Fibroblast of skin of right biceps (primary cell): ENCODE results near the gene ZPBP2.
A peak's percentile ranks its signal among the peaks of the same experiment; 100 is the strongest.
"Not testable (repeated sequence)": the region's sequence is repeated elsewhere in the genome, so short reads cannot be mapped to it uniquely, and the experiment has no call there.

Experiments
- DNase-seq: peaks from one replicate; pipeline ENCODE4 v3.0.0-alpha.2; 2013

Gene ZPBP2, protein sequence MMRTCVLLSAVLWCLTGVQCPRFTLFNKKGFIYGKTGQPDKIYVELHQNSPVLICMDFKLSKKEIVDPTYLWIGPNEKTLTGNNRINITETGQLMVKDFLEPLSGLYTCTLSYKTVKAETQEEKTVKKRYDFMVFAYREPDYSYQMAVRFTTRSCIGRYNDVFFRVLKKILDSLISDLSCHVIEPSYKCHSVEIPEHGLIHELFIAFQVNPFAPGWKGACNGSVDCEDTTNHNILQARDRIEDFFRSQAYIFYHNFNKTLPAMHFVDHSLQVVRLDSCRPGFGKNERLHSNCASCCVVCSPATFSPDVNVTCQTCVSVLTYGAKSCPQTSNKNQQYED

DNA sequence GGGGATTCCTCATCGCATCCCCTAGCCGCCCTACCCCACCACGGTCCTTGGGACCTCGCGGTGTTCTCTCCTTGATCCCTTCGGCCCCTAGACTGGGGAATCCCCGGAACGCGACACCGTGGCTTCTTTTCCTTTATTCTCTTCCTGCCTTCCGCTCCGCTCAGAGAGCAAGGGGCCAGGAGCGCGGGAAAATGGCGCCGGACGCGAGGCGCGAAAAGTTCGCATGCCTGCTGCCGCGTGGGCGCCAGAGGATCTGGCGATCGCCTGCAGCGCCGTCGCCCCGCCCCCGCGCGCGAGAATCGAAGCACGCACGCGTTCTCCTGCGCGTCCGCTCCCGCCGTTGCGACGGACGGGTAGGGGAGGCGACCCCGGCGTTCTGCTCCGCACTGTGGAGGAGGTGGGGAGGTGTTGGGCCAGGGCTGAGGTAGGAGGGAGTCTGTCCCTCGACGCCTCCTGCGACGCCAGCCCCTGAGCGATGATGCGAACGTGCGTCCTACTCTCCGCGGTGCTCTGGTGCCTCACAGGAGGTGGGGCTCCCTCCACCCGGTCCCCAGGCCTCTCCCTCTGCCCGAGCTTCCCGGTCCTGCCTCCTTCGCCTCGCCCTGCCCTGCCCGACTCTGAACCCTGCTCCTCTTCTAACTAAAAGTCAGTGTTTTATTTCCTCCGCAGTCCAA is at the start of gene ZPBP2:
Gene ZPBP2, plus strand, starts transcription at position 323 of the 674 bp plus-strand sequence. Its CDS starts 153 bp downstream, at position 476.
- peak; percentile 7 for DNase-seq

DNA sequence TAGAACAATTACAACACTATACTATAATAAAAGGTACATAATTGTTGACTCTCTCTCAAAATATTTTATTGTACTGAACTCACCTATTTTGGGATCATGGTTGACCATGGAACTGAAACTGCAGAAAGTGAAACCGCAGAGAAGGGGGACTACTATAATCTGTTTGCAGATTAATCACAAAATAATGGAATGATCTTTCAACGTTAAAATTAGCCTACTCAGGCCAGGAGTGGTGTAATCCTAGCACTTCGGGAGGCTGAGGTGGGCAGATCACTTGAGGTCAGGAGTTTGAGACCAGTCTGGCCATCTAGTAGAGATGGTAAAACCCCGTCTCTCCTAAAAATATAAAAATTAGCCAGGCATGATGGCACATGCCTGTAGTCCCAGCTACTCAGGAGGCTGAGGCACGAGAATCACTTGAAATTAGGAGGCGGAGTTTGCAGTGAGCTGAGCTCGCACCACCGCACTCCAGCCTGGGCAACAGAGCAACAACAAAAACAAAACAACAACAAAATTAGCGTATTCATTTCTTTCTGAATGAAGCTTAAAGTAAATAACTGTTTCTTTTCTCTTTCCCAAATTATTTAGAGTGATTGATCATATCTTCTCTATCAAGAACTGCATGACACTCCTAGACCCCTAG is 49.5 kb upstream of the ZPBP2 start:
- no peak for DNase-seq

DNA sequence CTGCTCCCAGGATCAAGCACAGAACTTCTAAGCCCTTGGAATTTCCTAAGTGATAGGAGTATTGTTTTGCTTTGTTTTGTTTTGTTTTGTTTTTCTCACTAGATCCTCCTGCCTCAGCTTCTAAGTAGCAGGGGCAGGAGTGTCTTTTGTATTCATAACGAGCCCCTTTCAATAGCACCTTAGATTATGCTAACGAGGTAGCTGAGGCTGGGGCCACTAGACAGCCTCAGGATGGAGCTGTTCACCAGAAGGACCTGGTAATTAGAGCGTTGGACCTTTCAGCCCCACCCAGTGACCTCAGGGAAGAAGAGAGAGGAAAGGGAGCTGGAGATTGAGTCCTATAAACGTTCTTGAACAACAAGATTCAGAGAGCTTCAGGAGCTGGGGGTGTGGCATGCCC is 47.5 kb upstream of the ZPBP2 start:
- DNase-seq: no peak

DNA sequence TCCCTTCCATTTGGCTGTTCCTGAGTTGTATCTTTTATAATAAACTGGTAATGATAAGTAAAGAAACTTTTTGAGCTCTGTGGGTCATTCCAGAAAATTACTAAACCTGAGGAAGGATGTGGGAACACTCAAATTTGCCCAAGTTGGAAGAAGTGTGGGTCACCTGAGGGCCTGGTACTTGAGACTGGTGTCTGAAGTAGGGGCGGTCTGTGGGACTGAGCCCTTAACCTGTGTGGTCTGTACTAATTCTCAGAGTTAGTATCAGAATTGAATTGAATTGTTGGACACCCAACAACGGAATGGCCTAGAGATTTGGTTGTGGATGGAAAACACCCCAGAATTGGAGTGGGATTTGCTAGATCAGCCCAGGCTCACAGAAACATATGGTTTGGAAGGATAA is 47.0 kb upstream of the ZPBP2 start:
- DNase-seq: no peak

DNA sequence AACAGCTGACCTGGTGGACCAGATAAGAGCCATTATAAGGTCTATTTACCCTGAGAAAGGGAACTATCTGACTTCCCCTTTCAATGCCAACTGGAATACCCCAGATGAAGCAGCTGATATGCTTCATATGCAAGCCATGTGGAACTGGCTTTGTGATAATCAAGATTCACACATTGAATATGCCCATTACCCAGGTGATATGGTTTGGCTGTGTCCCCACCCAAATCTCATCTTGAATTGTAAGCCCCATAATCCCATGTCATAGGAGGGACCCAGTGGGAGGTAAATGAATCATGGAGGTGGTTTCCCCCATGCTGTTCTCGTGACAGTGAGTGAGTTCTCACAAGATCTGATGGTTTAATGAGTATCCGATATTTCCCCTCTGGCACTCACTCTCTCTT is 46.0 kb upstream of the ZPBP2 start:
- DNase-seq: no peak

DNA sequence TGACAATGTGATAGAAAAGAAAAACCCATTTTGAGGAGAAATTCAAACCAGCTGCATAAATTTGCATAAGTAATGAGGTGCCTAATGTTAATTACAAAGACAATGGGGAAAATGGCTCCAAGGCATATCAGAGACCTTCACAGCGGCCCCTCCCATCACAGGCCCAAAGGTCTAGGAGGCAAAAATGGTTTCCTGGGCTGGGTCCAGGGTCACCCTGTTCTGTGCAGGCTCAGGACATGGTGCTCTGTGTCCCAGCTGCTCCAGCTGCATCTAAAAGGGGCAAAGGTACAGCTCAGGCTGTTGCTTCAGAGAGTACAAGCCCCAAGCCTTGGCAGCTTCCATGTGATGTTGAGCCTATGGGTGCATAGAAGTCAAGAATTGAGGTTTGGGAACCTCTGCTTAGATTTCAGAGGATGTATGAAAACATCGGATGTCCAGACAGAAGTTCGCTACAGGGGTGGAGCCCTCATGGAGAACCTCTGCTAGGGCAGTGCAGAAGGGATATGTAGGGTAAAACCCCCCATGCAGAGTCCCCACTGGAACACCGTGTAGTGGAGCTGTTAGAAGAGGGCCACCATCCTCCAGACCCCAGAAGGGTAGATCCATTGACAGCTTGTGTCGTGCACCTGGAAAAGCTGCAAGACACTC is 44.5 kb upstream of the ZPBP2 start:
- no peak for DNase-seq

DNA sequence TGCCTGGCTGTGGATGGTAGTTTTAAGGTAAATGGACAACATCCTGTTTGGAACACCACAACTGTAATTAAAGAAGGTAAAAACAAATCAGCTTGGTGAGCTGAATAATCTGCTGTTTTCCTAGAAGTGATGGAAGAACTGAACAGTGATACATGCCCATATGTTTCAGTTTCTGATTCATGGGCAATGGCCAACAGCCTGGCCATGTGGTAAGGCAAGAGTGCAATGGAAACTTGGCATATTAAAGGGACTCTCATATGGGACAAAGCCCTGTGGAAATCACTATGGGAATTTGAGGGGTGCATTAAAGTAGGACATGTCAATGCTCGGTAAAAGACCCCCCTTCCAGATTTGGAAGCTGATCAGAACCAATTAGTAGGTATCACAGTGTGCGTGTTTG is 41.7 kb upstream of the ZPBP2 start:
- DNase-seq: no peak

DNA sequence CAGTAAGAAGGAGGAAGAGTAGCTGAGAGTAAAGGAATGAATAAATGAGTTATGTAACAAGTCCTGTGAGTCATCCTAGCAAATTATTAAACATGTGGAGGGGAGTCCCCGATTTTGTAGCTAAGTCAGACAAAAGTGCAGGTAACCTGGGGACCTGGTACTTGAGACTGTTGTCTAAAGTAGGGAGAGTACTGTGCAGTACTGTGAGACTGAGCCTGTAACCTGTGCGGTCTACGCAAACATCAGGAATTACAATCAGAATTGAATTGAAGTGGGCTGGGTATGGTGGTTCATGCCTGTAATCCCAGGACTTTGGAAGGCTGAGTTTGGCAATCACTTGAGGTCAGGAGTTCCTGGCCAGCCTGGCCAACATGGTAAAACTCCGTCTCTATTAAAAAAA is 39.6 kb upstream of the ZPBP2 start:
- no peak for DNase-seq

DNA sequence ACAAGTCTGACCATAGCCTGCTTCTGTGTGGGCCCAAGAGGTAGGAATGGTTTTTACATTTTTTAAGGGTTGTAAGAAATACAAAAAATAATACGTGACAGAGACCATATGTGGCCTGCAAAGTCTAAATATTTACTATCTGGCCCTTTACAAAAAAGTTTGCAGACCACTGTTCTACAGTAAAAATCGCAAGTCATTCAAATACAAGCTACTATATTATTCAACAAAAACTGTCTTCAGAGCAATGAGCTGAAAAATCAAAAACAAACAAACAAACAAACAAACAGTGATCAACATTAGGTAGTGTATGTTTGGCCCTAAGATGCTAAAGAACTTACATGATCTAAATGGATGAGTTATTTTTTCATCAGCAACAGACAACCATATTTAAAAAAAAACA is 36.4 kb upstream of the ZPBP2 start:
- DNase-seq: no peak

DNA sequence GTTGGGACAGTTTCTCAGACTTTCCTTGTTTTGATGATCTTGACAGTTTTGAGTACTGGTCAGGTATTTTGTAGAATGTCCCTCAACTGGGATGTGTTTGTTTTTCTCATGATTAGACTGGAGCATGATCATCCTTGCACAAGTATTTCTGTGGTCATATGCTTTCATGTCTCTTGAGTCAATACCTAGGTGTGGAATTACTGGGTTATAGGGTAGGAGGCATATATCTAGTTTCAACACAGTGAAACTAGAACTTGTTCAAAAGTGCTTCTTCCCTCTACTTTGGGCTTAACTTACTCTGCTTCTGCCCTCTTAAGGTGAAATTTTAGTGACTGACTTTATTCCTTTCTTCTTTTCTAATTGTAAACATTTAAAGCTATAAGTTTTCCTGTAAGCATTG is 34.0 kb upstream of the ZPBP2 start:
- DNase-seq: no peak

DNA sequence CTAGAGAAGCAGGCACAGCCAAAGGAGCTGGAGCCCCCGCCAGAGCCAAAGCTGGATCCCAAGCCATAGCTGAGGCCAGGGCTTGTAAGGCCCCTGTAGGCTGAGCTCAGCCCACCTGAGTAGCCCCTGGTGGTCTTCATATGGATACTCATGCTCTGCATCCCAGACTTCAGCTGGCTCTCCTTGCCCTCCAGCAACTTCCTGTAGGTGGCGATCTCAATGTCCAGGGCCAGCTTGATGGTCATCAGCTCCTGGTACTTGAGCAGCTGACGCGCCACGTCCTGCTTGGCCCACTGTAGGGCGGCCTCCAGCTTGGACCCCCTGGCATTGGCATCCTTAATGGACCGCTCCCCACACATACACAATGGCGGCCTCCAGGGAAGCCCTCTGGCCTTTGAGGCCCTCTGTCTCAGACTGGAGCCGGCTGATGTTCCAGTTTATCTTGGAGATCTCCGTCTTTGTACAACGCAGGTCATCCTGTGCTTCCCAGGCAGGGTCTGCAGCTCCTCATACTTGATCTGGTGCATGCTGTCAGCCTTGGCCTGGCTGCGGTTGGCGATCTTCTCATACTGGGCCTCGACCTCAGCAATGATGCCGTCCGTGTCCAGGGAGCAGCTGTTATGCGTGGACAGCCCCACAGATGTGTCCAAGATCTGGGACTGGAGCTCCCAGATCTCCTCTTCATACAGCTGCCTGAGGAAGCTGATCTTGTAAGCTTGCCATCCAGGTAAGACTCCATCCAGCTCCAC is 32.8 kb upstream of the ZPBP2 start:
- DNase-seq: no peak

DNA sequence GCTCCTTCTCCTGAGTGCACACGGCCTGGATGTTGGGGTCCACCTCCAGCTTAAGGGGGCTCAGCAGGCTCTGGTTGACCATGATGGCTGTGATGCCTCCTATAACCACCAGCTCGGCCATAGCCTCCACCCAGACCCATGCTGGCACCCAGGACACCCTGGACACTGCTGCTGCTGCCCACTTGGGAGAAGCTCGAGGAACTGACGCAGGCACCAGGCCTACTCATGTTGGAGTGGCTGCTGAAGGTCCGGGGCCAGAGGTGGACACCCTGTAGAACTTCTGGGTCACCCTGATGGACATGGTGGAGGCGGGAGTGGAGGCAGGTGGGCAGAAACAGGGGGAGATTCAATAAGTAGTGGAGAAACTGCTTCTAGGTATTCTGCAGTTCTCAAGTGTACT is 31.9 kb upstream of the ZPBP2 start:
- no peak for DNase-seq

DNA sequence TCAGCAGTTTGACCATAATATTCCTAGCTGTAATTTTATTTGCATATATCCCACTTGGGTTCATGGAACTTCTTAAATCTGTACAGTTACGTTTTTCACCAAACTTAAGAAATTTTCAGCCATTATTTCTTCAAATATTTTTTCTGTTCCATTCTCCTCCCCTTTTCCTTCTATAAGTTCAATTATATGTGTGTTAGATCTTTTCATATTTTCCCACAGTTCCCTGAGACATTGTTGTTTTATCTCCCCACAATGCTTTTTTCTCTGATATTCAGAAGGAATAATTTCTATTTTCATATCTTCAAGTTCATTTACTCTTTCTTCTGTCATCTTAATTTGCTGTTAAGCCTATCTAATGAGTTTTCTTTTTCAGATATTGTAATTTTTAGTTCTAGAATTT is 29.9 kb upstream of the ZPBP2 start:
- DNase-seq: no peak

DNA sequence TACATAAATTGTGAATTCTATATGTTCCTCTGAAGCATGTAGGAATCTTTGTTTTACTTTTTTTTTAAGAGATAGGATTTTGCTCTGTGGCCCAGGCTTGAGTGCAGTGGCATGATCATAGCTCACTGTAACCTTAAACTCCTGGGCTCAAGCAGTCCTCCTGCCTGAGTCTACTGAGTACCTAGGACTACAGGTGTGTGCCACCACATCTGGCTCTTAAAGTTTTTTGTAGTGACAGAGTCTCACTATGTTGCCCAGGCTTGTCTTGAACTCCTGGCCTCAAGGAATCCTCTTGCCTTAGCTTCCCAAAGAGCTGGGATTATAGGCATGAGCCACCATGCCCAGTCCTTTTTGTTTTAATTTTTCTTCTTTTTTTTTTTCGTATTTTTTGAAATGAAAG is 29.2 kb upstream of the ZPBP2 start:
- DNase-seq: no peak

DNA sequence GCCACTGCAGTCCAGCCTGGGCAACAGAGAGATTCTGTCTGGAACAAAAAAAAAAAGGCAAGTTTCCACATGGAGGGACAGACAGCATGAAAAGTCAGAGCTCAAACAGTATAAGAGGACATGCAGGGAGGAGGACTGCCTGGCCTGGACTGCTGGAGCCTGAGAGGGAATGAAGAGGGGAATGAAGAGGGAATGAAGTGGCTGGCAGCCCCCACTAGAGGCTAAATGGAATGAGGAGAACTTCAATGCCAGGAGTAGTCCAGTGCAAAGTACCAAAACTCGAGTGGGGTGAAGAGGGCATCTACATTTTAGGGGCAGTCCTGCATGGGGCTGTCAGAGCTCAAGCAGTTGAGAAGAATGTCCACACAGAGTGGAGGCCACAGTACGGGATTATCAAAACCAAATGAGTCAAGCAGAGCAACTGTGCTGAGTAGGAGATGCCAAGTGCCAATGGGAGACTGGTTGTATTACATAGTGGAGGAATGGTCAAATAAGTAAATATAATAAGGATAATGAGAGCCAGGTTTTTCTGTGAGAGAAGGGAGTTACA is 26.8 kb upstream of the ZPBP2 start:
- DNase-seq: no peak

DNA sequence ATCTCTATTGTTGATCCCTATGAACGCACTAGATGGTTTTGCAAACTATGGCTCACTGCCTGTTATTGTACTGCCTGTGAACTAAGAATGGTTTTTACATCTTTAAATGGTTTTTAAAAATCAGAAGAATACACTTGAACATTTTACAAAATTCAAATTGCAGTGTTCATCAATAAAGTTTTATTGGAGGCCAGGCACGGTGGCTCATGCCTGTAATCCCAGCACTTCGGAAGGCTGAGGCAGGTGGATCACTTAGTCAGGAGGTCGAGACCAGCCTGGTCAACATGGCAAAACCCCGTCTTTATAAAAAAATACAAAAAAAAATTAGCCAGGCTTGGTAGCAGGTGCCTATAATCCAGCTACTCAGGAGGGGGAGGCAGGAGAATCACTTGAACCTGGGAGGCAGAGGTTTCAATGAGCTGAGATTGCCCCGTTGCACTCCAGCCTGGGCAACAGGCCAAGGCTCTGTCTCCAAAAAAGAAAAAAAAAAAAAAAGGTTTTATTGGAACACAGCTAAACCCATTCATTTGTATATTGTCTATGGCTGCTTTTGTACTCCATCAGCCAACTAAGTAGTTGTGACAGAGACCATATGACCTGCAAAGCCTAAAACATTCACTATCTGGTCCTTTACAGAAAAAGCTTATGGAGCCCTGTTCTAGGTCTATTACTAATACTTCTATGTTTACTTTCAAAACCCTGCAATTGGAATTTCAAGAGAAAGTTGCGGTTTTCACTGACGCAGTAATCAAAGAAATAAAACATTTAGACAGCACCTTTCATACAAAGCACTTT is 22.8 kb upstream of the ZPBP2 start:
- DNase-seq: no peak

DNA sequence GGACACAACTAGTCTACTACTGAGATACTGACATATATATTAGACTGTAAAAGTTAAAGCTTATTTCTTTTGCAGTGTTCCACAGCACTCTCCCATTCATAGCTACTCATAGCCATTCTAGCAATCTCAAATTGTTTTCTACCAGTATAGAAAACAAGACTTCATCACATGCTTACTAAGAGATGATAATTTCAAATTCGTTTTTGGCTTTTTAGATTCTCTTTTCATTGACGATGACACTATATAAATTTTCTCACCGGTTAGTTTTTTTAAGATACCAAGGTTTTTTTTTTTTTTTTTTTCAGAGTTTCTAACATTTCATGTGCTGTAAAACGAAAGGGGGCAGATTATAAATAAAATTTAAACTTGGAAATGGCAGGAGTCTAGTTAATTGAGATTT is 21.8 kb upstream of the ZPBP2 start:
- DNase-seq: no peak

DNA sequence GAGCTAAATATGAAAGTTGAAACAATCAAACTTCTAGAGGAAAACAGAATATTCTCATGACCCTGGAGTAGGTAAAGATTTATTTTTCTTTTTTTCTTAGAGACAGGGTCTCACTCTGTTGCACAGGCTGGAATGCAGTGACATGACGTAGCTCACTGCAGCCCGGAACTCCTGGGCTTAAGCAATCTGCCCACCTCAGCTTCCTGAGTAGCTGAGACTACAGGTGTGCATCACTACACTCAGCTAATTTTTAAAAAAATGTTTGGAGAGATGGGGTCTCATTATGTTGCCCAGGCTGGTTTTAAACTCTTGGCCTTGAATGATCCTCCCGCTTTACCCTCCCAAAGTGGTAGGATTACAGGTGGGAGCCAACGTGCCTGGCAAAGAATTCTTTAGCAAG is 19.4 kb upstream of the ZPBP2 start:
- no peak for DNase-seq

DNA sequence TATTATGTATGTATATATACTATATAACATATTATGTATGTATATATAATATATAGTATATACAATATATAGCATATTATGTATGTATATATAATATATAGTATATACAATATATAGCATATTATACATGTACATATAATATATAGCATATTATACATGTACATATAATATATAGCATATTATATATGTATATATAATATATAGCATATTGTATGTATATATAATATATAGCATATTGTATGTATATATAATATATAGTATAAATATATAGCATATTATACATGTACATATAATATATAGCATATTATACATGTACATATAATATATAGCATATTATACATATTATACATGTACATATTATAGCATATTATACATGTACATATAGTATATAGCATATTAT is 17.8 kb upstream of the ZPBP2 start:
- DNase-seq: not testable (repeated sequence)

DNA sequence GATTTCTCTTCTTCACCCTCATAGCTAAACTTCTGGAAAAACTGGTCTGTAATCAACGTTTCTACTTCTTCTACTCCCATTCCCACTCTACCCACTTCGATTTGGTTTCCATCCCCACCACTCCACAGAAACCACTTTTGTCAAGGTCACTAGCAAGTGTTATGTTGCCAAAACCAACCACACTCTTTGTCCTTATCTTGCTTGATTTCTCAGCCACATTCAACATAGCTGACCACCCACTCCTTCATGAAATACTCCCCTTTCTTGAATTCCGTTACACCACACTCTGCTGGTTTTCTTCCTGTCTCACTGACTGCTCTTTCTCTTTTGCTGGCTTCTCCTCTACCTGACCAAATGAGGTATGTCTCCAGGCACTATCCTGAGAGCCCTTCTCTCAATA is 15.8 kb upstream of the ZPBP2 start:
- no peak for DNase-seq

DNA sequence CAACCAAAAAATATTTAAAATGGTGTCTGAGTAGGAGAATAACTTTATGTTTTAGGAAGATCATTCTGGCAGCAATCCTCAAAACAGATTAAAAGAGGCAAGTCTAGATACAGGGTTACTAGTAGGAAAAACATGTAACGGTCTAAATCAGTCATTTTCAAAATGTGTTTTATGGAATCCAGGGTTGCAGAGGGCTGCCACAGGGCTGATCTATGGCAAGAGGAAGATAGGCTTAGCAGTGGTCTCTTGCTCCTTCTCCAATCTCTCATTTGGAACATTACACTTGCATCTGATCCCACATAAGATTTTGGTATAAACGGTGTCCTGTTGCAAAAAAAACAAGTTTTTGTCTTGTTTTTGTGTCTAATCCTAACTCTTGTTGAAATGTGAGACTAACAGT is 13.1 kb upstream of the ZPBP2 start:
- no peak for DNase-seq
